Prostate gland (tissue), 2 donors: ENCODE measurements around the gene ZNF749. TPM values are rescaled to one million over a fixed set of nuclear protein-coding genes. Genes with fewer than 3 reads are reported as not detected.

ENCODE experiments used
- DNase-seq: peaks from one replicate; pipeline ENCODE4 v3.0.0-alpha.2; 2019; ENCODE audit warnings: low spot score
- H3K27ac ChIP-seq, 2 donors: fragments of 200-600 bp; sonication (generic); 2 replicates each; pipeline ENCODE4 v1.5.1; 2017 to 2019
- H3K27me3 ChIP-seq: fragments of 200-600 bp; sonication (generic); replicated peaks from 2 replicates; pipeline ENCODE4 v1.5.1; 2019; ENCODE audit not compliant: insufficient read depth
- H3K36me3 ChIP-seq, 2 donors: fragments of 200-600 bp; sonication (generic); 1 replicate in 1 of 2; 2 replicates in 1 of 2; pipeline versions ENCODE4 v1.5.1 to v1.8.1; 2017 to 2019
- H3K4me1 ChIP-seq: fragments of 200-600 bp; sonication (generic); replicated peaks from 2 replicates; pipeline ENCODE4 v1.5.1; 2019
- H3K4me3 ChIP-seq, 2 donors: fragments of 200-600 bp; sonication (generic); 2 replicates each; pipeline ENCODE4 v1.5.1; 2017 to 2019
- H3K9me3 ChIP-seq: fragments of 200-600 bp; sonication (generic); 2 replicates; pipeline ENCODE4 v1.5.1; 2017
- POLR2A ChIP-seq: fragments of 450-650 bp; IDR thresholded peaks from one replicate; pipeline ENCODE4 v1.6.1; 2016; ENCODE audit warnings: antibody characterized with exemption, mild to moderate bottlenecking
- POLR2AphosphoS5 ChIP-seq: sonication (generic); formaldehyde crosslinking; IDR thresholded peaks from one replicate; pipeline ENCODE4 v1.6.1; 2017; ENCODE audit warnings: antibody characterized with exemption
- WGBS: methylation state at CpG from one replicate; pipeline ENCODE4 v1.1.5; 2018; 5-methylcytosine and 5-hydroxymethylcytosine counted together
- intact Hi-C: fragments of 100-400 bp; cut with DNase I; formaldehyde crosslinking; loops from one replicate; pipeline ENCODE4 v1.14.2; 2022
- total RNA-seq, 2 donors: library from RNA; depleted of rRNA; stranded (reverse); fragments of >200 nt; gene quantifications; one replicate each; pipeline ENCODE4 v1.1.0, GENCODE V29; 2016
- TF ChIP-seq, protein P1 (sequence below), 4 experiments: fragments of 200-600 bp in 2 of 4; fragments of 450-650 bp in 2 of 4; sonication (generic) in 2 of 4; IDR thresholded peaks; 1 replicate in 3 of 4; 2 replicates in 1 of 4; pipeline ENCODE4 v1.5.1; 2016 to 2019; ENCODE audit warnings: antibody characterized with exemption in 4 of 4, mild to moderate bottlenecking in 2 of 4, moderate library complexity in 2 of 4

The ZNF749 gene
- total RNA-seq, 2 donors from 2014 or later: 5.5 to 8.6 TPM

GRCh38 chr19:57419439-57419838, 15.7 kb upstream of the ZNF749 start:
- peaks cover 11 to 35% of the 10 kb centered on the region in 2 donors for H3K36me3 ChIP-seq
- no peak for DNase-seq
- WGBS: 90% methylated on average over 4 of the region's 4 CpGs
- H3K4me3 ChIP-seq: no peak overlapping the region
- TF ChIP-seq, protein P1, sequence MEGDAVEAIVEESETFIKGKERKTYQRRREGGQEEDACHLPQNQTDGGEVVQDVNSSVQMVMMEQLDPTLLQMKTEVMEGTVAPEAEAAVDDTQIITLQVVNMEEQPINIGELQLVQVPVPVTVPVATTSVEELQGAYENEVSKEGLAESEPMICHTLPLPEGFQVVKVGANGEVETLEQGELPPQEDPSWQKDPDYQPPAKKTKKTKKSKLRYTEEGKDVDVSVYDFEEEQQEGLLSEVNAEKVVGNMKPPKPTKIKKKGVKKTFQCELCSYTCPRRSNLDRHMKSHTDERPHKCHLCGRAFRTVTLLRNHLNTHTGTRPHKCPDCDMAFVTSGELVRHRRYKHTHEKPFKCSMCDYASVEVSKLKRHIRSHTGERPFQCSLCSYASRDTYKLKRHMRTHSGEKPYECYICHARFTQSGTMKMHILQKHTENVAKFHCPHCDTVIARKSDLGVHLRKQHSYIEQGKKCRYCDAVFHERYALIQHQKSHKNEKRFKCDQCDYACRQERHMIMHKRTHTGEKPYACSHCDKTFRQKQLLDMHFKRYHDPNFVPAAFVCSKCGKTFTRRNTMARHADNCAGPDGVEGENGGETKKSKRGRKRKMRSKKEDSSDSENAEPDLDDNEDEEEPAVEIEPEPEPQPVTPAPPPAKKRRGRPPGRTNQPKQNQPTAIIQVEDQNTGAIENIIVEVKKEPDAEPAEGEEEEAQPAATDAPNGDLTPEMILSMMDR (IDR thresholded peaks at IDR 0.05): no peak
- TF ChIP-seq POLR2AphosphoS5: no peak
- no peak for TF ChIP-seq POLR2A
- no peaks in the 10 kb centered on the region for H3K4me1 ChIP-seq
- H3K9me3 ChIP-seq: no peaks in the 10 kb centered on the region
- intact Hi-C loops: no loop called here
- no peaks in the 10 kb centered on the region for H3K27me3 ChIP-seq
- no peak overlapping the region for H3K27ac ChIP-seq

- DNase-seq: no peak
- H3K4me1 ChIP-seq: no peaks in the 10 kb centered on the region
- 98% methylated on average over 3 of the region's 3 CpGs for WGBS
- TF ChIP-seq, protein P1 (IDR thresholded peaks at IDR 0.05): no peak
- TF ChIP-seq POLR2AphosphoS5 (no peak), POLR2A (no peak)
- H3K4me3 ChIP-seq: no peak overlapping the region
- intact Hi-C loops: no loop called here
- H3K9me3 ChIP-seq: no peaks in the 10 kb centered on the region
- peaks cover 11 to 35% of the 10 kb centered on the region in 2 donors for H3K36me3 ChIP-seq
- H3K27ac ChIP-seq: no peak overlapping the region
- no peaks in the 10 kb centered on the region for H3K27me3 ChIP-seq
These were observed 14.1 kb upstream of the ZNF749 start for GRCh38 chr19:57421037-57421436.

- intact Hi-C loops: no loop called here
- H3K4me1 ChIP-seq: peaks cover 6% of the 10 kb centered on the region
- DNase-seq: no peak
- H3K36me3 ChIP-seq: no peaks in the 10 kb centered on the region
- H3K4me3 ChIP-seq: peak overlapping the region; percentile 40 to 63
- no peak overlapping the region for H3K27ac ChIP-seq
- no peaks in the 10 kb centered on the region for H3K27me3 ChIP-seq
- 33% methylated on average over 15 of the region's 15 CpGs for WGBS
- TF ChIP-seq, protein P1 (IDR thresholded peaks at IDR 0.05): no peak
- no peak for TF ChIP-seq POLR2A
- no peak for TF ChIP-seq POLR2AphosphoS5
- H3K9me3 ChIP-seq: no peaks in the 10 kb centered on the region
These were observed 601 bp upstream of the ZNF749 start for GRCh38 chr19:57434386-57435061.

DNA sequence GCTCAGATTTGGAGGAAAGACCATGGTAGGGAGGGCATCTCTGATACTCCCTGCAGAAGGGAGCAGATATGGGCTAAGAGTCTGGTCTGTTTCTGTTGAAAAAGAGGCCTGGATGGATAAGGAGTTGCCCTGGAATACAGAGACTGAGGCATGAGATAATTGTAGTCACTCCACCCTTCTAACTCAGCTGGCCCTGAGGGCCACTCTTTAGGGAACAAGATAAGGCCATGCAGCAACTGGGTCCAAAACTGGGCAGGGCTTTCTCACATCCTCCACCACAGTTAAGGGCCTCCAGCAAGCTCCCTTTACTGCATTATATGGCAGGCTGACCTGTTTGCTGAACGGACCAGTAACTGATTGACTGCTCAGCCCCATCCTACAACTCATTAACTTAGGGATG, 1.3 kb downstream of the ZNF749 start:
- intact Hi-C loops: no loop called here
- WGBS: 39% methylated on average over 1 of the region's 1 CpG
- Histone ChIP-seq H3K4me3 (peak overlapping the region in 1 of 2 donors; percentile 63), H3K27me3 (no peaks in the 10 kb centered on the region), H3K27ac (no peak overlapping the region), H3K36me3 (no peaks in the 10 kb centered on the region), H3K9me3 (no peaks in the 10 kb centered on the region), H3K4me1 (peaks cover 6% of the 10 kb centered on the region)
- TF ChIP-seq, protein P1 (IDR thresholded peaks at IDR 0.05): no peak
- no peak for TF ChIP-seq POLR2AphosphoS5
- TF ChIP-seq POLR2A: no peak
- no peak for DNase-seq

DNA sequence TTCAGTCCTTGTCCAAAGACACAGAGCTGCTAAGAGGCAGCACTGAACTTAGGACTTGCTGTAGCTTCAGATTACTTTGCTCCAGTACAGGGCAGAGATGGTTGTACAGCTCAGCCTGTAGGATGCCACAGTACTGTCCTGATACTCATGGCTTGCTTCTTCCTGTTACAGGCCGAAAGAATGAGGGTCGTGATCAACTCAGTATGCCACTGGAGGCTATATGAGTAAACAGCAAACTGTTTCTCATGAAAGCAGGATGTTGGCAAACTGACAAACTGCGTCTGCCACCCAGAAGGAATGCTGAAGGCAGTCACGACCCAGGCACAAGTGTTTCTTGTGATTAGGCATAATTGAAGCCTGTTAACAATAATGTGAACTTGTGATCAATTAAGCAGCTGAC, 2.8 kb downstream of the ZNF749 start:
- whole genome bisulfite sequencing: 71% methylated on average over 4 of the region's 4 CpGs
- no peak overlapping the region for H3K4me3 ChIP-seq
- no peak overlapping the region for H3K27ac ChIP-seq
- peaks cover 6% of the 10 kb centered on the region for H3K4me1 ChIP-seq
- no peaks in the 10 kb centered on the region for H3K9me3 ChIP-seq
- DNase-seq: no peak
- TF ChIP-seq, protein P1 (IDR thresholded peaks at IDR 0.05): no peak
- TF ChIP-seq POLR2AphosphoS5 (no peak), POLR2A (no peak)
- H3K27me3 ChIP-seq: no peaks in the 10 kb centered on the region
- intact Hi-C loops: no loop called here
- H3K36me3 ChIP-seq: no peaks in the 10 kb centered on the region
